Activated naive CD8-positive, alpha-beta T cell treated with anti-CD3 and anti-CD28 coated beads, Interleukin-2, amount 10 ng/mL, durations not matched to agents 7 days and 5 days (primary cell): ENCODE measurements around the gene TNIP1. TPM values are rescaled to one million over a fixed set of nuclear protein-coding genes. Genes with fewer than 3 reads are reported as not detected.

Experiments used
- ATAC-seq: fragments of 150-1000 bp; cut with Tn5 transposase; one replicate; pipeline ENCODE4 v1.10.0; 2021; ENCODE audit warnings: low read depth, moderate library complexity
- POLR2A ChIA-PET: fragments of 350-600 bp; sonication (Branson Sonifier 250); formaldehyde crosslinking; loops from one replicate; lab custom pipeline; 2021; ENCODE audit warnings: antibody characterized with exemption; lab: Charles Lee
- DNase-seq: peaks from one replicate; pipeline ENCODE4 v3.0.0; 2021
- H3K27ac Mint-ChIP-seq: one replicate; pipeline ENCODE4 v1.8.0; 2022; ENCODE audit warnings: mild to moderate bottlenecking, mixed read lengths
- H3K27me3 Mint-ChIP-seq: one replicate; pipeline ENCODE4 v1.8.0; 2022; ENCODE audit warnings: mild to moderate bottlenecking, moderate library complexity, mixed read lengths
- H3K36me3 Mint-ChIP-seq: one replicate; pipeline ENCODE4 v1.8.0; 2021; ENCODE audit warnings: mild to moderate bottlenecking, mixed read lengths
- H3K4me1 Mint-ChIP-seq: one replicate; pipeline ENCODE4 v1.8.0; 2021; ENCODE audit warnings: mixed read lengths
- H3K4me3 Mint-ChIP-seq: one replicate; pipeline ENCODE4 v1.8.0; 2022; ENCODE audit warnings: mild to moderate bottlenecking, moderate library complexity, mixed read lengths
- H3K9me3 Mint-ChIP-seq: one replicate; pipeline ENCODE4 v1.8.0; 2021; ENCODE audit warnings: mixed read lengths
- total RNA-seq, 2 experiments: library from RNA; stranded (reverse); gene quantifications; one replicate each; pipeline ENCODE4 v1.2.3, GENCODE V29; 2021

The TNIP1 gene
- total RNA-seq, 2 experiments from 2014 or later = 172 to 176 TPM

DNA sequence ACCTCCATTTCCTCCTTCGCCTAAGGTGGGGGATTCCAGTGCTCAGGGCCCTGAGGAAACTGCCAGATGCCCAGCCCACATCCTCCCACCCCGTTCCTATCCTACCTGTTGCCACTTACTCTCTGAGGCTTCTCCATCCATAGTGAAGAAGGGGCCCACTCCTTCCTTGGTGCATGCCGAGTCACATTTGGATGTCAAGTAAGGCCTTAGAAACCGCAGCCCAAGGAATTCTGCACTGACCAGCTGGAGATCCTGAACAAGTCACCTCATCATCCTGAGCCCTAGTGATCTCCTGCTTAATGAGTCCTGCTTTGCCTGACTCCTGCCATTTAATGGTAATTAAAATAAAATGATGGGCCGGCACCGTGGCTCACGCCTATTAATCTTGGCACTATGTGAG lies 6.7 kb upstream of the TNIP1 start:
- Mint-ChIP-seq H3K27me3 (no peaks in the 10 kb centered on the region), H3K36me3 (peaks cover 9% of the 10 kb centered on the region), H3K4me1 (peaks cover 43% of the 10 kb centered on the region), H3K9me3 (no peaks in the 10 kb centered on the region), H3K4me3 (peak overlapping the region; percentile 63), H3K27ac (no peak overlapping the region)
- POLR2A ChIA-PET = interaction anchor here (1.0 to 1.3 kb wide), 4 partner anchors 8 to 126 kb away, joined by 3 read pairs; no protein-coding TSS in a partner anchor
- DNase-seq (no peak), ATAC-seq (no peak)

DNA sequence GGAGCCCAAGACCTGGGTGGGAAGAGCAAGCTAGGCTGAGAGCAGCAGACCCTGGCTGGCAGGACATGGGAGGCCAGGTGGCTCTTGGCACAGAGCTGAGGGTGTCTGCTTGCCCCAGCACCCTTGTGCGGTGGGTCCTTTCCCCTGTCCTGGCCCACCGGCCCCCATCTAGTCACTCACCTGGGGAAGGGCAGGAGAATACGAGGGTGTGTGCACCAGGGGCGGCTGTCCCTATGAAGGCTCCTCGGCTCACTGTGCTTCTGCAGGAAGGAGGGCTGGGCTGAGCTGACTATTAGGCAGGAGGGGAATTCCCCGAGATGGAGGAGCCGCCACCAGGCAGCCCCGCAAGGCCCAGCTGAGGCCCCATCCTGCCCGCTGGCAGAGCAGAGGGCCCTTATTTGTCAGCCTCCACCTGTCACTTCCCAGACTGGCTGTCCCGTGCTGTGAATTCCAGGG lies 6.1 kb upstream of the TNIP1 start:
- DNase-seq (peak; percentile 65), ATAC-seq (peak; percentile 94)
- Mint-ChIP-seq H3K4me3 (peak overlapping the region; percentile 63), H3K36me3 (peaks cover 8% of the 10 kb centered on the region), H3K9me3 (no peaks in the 10 kb centered on the region), H3K4me1 (peaks cover 47% of the 10 kb centered on the region), H3K27me3 (no peaks in the 10 kb centered on the region), H3K27ac (peak overlapping the region; percentile 59)
- POLR2A ChIA-PET = interaction anchor here (1.0 to 1.3 kb wide), 4 partner anchors 9 to 127 kb away, joined by 3 read pairs; no protein-coding TSS in a partner anchor

DNA sequence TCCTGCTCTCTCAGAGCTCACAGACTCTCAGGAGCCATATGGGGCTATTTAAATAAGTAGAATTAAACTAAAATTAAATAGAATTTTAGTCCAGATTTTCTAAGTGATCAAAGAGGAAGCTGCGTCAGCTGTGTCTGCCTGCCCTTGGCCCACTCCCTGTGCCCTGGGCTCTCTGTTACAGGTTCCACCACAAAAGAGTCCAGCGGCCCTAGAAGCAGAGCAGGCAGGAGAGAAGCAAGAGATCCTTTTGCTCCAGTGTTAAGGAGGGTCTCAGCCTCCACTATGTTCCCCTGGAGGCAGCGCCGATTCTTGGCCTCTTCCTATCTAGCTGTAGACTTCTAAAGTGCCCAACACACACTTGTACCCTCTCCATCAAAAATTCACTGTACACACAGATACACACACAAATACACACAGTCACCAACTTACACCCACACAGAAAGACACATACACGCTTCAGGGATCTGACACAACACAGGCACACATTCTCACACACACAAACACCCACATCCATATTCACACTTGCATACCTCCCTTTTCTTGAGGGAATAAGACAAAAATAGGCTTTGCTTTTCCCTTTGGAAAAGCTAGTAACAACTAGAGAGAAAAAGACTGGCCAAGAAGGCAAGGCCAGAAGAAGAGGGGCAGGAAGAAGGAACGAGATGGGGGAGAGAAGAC lies 5.5 kb upstream of the TNIP1 start:
- POLR2A ChIA-PET = interaction anchor here (1.0 to 1.3 kb wide), 4 partner anchors 9 to 128 kb away, joined by 3 read pairs; no protein-coding TSS in a partner anchor
- no peak for ATAC-seq
- no peak for DNase-seq
- Mint-ChIP-seq H3K27me3 (no peaks in the 10 kb centered on the region), H3K9me3 (no peaks in the 10 kb centered on the region), H3K4me3 (peak overlapping the region; percentile 63), H3K27ac (peak overlapping the region; percentile 59), H3K4me1 (peaks cover 46% of the 10 kb centered on the region), H3K36me3 (peaks cover 5% of the 10 kb centered on the region)

DNA sequence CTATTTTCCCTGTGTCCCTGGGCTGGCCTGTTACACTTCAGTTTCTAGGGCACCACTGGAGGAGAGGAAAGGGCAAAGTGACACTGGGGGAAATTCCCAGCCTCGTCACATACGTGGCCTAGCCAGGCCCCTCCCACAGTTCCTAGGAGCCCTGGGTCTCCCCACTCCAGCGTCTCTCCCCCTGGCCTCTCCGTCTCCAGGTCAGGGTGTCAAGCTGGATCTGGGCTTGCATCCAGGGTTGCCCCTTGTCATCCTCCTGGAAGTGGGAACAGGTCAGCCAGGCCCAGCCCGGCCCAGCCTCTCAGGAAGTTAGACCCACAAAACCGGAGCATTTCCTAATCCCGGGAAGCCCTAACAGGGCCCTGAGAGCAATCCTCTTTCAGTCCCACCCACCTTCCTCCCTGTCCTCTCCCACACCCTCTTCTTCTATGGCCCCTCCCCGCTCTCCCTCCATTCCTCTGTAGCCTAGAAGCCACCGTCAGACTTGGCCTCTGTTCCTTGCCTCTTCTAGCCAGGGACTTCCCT lies 4.7 kb upstream of the TNIP1 start:
- POLR2A ChIA-PET = no interaction called here
- H3K4me1 Mint-ChIP-seq = peaks cover 45% of the 10 kb centered on the region
- peaks cover 5% of the 10 kb centered on the region for H3K36me3 Mint-ChIP-seq
- H3K27me3 Mint-ChIP-seq = no peaks in the 10 kb centered on the region
- ATAC-seq = no peak
- no peak for DNase-seq
- no peaks in the 10 kb centered on the region for H3K9me3 Mint-ChIP-seq
- H3K4me3 Mint-ChIP-seq = peak overlapping the region; percentile 57
- H3K27ac Mint-ChIP-seq = peak overlapping the region; percentile 27

DNA sequence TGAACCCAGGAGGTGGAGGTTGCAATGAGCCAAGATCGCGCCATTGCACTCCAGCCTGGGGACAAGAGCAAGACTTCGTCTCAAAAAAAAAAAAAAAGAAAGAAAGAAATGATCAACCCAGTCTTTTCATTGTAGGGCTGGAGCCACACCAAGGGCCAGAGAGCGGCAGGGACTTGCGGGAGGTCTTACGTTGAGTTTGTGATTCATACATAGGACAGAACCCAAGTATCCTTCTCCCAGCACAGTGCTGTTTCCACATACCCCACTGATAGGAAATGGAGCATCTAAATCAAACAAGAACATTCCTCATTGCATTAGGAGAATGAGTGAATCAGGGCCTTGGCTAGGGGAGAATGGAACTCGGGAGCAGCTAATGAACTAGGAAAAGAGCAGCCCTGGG lies 3.5 kb upstream of the TNIP1 start:
- DNase-seq (no peak), ATAC-seq (no peak)
- H3K9me3 Mint-ChIP-seq = no peaks in the 10 kb centered on the region
- H3K36me3 Mint-ChIP-seq = peaks cover 5% of the 10 kb centered on the region
- H3K27ac Mint-ChIP-seq = no peak overlapping the region
- peaks cover 50% of the 10 kb centered on the region for H3K4me1 Mint-ChIP-seq
- no peak overlapping the region for H3K4me3 Mint-ChIP-seq
- no peaks in the 10 kb centered on the region for H3K27me3 Mint-ChIP-seq
- POLR2A ChIA-PET = no interaction called here

DNA sequence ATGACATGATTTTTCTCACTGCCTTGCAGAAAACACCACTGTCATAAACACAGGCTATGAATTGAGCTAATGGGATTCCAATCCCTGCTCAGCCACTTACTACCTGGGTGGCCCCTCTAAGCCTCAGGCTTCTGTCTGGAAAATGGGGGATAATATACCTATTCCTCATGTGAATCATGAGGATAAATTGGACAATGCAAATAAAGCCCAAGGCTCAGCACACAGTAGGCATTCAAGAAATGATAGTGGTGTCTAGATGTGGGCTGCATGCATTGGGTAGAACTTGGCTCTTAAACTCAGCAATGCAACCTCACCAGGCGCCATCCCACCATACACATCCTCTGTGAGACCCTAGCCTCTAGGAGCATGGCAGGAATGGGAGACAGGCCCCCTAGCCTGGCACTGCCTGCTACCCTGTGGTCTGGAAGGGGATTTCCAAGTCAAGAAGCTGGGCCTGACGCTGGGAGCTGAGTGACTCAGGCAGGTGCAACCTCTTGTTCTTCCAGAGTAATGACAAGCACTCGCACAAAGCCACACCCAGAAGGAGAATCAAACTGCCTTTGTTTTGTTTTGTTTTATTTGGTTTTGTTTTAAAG lies 2.3 kb upstream of the TNIP1 start:
- Mint-ChIP-seq H3K4me3 (no peak overlapping the region), H3K4me1 (peaks cover 57% of the 10 kb centered on the region), H3K27me3 (no peaks in the 10 kb centered on the region), H3K36me3 (peaks cover 9% of the 10 kb centered on the region), H3K27ac (no peak overlapping the region), H3K9me3 (no peaks in the 10 kb centered on the region)
- POLR2A ChIA-PET = interaction anchor here (0.6 to 3.3 kb wide), 2 partner anchors 10 to 71 kb away, joined by 3 to 9 read pairs; no protein-coding TSS in a partner anchor
- DNase-seq (no peak), ATAC-seq (no peak)

DNA sequence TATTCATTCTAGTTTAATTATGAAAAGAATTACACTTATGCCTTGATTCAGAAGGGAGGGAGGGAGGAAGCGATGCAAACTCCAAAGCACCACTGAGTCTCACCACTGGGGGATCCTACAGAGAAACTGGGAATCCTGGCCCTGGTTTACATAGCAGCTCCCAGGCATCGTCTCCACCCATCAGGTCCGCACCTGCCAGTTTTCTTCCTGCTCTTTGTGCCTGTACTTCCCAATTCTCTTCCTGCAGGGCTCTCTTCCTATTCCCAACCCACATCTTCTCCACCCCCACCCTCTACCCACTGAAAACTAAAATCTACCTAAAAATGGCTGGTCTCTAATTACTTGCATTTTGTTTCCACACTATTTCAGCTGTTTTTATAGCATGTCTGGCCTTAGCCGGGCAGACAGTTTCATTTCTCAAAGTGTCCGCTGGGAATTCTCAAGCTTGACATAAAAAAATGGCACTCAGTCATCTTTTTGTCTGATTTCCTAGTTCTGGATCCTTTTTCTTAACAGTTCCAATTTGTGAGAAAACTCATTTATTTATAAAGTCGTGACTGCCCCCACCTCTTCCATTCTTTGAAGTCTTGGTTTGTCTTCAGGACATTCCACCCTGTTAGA lies 1.6 kb upstream of the TNIP1 start:
- H3K4me1 Mint-ChIP-seq = peaks cover 60% of the 10 kb centered on the region

DNA sequence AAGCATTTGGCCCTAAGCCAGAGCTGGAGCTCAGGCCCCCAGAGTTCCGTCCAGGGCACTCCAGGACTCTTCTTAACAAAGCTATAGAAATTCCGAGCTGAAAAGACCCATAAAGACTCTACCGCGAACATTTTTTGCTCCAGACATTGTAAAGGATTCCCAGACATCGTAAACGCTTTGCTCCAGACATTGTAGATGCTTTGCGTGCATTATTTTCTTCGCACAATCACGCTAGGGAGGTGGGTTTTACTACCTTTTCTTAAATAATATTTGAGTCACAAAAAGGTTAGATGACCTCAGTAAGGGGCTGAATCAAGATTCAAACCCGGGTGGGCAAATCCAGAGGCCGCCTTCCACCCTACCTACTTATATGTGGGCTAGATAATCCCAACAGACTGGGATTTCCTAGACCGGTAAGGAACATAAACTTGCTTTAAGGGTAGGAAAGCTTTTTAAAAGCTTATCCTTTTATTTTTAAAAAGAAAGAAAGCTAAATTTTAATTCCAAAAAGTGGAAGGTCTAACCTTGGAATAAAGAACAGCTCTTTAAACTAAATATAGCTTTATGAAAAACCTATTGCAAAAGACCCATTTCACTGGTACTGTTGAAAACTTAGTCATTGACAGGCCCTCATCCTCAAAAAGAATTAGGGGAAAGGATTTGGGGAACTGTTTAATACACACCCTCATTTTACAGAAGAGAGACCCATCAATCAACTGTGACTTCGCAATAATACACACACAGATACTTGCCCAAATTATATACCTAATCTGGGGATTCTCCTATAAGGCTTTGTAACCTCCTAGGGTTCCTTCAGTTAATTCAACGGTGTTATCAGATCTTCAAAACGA lies 822 bp upstream of the TNIP1 start:
- peaks cover 63% of the 10 kb centered on the region for H3K4me1 Mint-ChIP-seq
- H3K9me3 Mint-ChIP-seq = no peaks in the 10 kb centered on the region
- no peak for DNase-seq
- H3K27me3 Mint-ChIP-seq = no peaks in the 10 kb centered on the region
- ATAC-seq = no peak
- POLR2A ChIA-PET = interaction anchor here (0.7 to 3.3 kb wide), 4 partner anchors 9 to 76 kb away, joined by 3 to 11 read pairs (median 6); partner anchors contain the start of gene ANXA6
- peaks cover 16% of the 10 kb centered on the region for H3K36me3 Mint-ChIP-seq
- peak overlapping the region; percentile 72 for H3K27ac Mint-ChIP-seq
- H3K4me3 Mint-ChIP-seq = peak overlapping the region; percentile 92

More for the DNA sequence above, 1.6 kb upstream of the TNIP1 start:
- no peaks in the 10 kb centered on the region for H3K9me3 Mint-ChIP-seq
- peak overlapping the region; percentile 4 for H3K27ac Mint-ChIP-seq
- H3K36me3 Mint-ChIP-seq = peaks cover 13% of the 10 kb centered on the region
- no peaks in the 10 kb centered on the region for H3K27me3 Mint-ChIP-seq
- peak overlapping the region; percentile 92 for H3K4me3 Mint-ChIP-seq
- ATAC-seq (no peak), DNase-seq (no peak)
- POLR2A ChIA-PET = interaction anchor here (0.6 to 3.3 kb wide), 2 partner anchors 11 to 72 kb away, joined by 3 to 9 read pairs; no protein-coding TSS in a partner anchor

DNA sequence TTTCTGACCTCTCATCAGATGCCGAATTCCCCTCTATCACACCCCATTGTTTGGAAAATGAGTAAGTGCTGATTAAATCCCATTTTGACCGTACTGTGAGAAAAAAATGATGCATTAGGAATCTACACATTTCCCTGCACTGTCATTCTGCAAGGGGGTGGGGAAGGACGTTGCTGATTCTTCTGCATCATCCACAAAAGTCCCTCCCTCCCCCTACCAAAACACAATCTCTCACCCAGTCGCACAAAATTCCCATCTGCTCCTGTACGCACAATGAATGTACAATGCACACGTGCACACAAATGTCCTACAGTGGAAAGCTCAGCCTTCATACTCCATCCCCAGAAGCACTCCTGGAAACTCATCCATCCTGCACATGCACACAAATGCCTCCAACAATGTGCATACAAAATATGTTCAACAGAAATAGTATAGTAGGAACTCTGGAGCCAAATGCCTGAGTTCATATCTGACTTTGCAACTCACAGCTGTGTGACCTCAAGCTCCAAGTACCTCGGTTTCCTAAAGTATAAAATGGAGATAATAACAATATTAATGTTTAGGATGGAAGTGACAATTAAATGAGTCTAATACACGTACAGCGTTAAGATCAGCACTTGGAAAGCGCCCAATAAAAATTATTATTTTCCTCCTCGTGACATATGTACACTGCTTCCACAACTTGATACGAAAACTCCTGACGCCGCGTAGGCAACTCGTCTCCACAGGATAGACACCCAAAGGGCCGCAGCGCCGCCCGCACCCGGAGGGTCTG lies 809 bp downstream of the TNIP1 start:
- no peak for ATAC-seq
- peaks cover 61% of the 10 kb centered on the region for H3K4me1 Mint-ChIP-seq
- no peak for DNase-seq
- no peaks in the 10 kb centered on the region for H3K27me3 Mint-ChIP-seq
- peak overlapping the region; percentile 92 for H3K4me3 Mint-ChIP-seq
- H3K27ac Mint-ChIP-seq = peak overlapping the region; percentile 72
- POLR2A ChIA-PET = interaction anchor here (0.6 to 3.3 kb wide), 4 partner anchors 10 to 78 kb away, joined by 3 to 11 read pairs (median 6); no protein-coding TSS in a partner anchor
- H3K36me3 Mint-ChIP-seq = peaks cover 30% of the 10 kb centered on the region
- no peaks in the 10 kb centered on the region for H3K9me3 Mint-ChIP-seq

DNA sequence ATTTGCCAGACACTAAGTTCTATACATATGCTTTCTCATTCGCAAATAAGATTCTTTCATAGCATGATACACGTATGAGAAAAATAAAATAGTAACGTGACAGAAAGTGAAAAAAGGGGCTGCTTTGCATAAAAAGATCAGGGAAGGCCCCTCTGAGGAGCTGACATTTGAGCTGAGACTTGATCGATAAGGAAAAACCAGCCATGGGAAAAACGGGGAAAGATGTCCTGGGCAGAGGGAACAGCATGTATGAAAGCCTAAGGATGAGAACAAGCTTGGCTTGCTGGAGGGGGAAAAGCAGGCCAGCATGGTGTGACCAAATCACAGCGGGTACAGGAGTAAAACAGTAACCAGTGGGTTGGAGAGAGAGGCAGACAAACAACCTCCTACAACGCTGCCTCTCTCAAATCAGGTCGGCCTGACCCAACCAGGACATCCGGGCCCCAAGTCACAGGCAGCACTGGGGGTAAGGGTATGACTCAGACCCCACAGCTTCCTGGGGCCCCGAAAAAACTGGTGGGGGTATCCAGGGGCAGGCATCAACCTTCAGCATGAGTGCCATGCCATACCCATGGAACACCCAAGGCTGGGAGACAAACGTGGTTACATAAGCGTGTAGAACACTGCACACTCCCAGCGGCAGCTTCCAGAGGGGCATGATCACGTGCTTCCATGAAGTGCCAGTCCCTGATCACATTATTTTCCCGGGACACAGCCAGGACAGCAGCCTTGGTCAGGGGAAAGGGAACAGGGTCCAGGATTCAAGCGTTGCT lies 2.2 kb downstream of the TNIP1 start:
- POLR2A ChIA-PET = interaction anchor here (1.9 to 2.3 kb wide), 2 partner anchors 8 to 19 kb away, joined by 4 to 11 read pairs; no protein-coding TSS in a partner anchor

DNA sequence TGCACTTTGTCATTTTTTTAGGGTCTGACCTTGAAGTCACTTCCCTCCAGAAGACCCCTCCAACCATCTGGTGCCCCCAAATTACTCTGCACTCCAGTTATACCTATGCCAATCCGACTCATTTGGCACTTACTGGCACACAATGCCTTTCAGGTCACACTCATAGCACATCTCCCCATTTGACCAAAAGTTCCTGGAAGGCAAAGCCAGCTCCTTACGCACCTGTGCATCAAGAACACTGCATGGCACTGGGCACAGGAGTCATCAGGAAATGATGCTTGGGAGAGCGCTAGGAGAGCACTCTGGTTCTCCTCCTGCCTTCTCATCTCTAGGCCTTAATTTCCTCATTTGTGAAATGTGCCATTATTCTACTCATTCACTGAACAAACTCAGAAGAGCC lies 2.9 kb downstream of the TNIP1 start:
- no peak for ATAC-seq

More for the DNA sequence above, 2.2 kb downstream of the TNIP1 start:
- no peaks in the 10 kb centered on the region for H3K9me3 Mint-ChIP-seq
- DNase-seq (peak; percentile 60), ATAC-seq (peak; percentile 53)
- no peaks in the 10 kb centered on the region for H3K27me3 Mint-ChIP-seq
- peak overlapping the region; percentile 92 for H3K4me3 Mint-ChIP-seq
- peaks cover 33% of the 10 kb centered on the region for H3K36me3 Mint-ChIP-seq
- peaks cover 55% of the 10 kb centered on the region for H3K4me1 Mint-ChIP-seq
- H3K27ac Mint-ChIP-seq = peak overlapping the region; percentile 78

More for the DNA sequence above, 2.9 kb downstream of the TNIP1 start:
- DNase-seq = no peak
- POLR2A ChIA-PET = no interaction called here
- Mint-ChIP-seq H3K4me1 (peaks cover 51% of the 10 kb centered on the region), H3K27me3 (no peaks in the 10 kb centered on the region), H3K27ac (peak overlapping the region; percentile 78), H3K4me3 (peak overlapping the region; percentile 92), H3K36me3 (peaks cover 38% of the 10 kb centered on the region), H3K9me3 (no peaks in the 10 kb centered on the region)
